Mammary epithelial cell (primary cell): ENCODE data around the gene PNPLA6.

Experiments
- CTCF ChIP-seq, 2 donors: IDR thresholded peaks in 1 of 2; conservative IDR thresholded peaks in 1 of 2; 2 replicates each; pipeline ENCODE4 v1.5.1; 2011 to 2012; ENCODE audit warnings: inconsistent platforms in 2 of 2, low read length in 2 of 2, mild to moderate bottlenecking in 2 of 2, control low read depth in 1 of 2, low read depth in 1 of 2; ENCODE audit not compliant: insufficient read depth in 1 of 2; ENCODE audit errors: extremely low read depth in 1 of 2
- EZH2 ChIP-seq: IDR thresholded peaks from 2 replicates; pipeline ENCODE4 v1.6.1; 2012; ENCODE audit warnings: low read length, inconsistent platforms, borderline replicate concordance

GRCh38 chr19:7497292-7497691 lies 38.2 kb upstream of the PNPLA6 start:
- TF ChIP-seq CTCF (conservative IDR thresholded peaks at IDR 0.05 in 1 of 2, IDR thresholded peaks at IDR 0.05 in 1 of 2; ENCODE audit: extremely low read depth in 1 of 2, insufficient read depth in 1 of 2, low read depth in 1 of 2, low read length in 2 of 2): no peak
- TF ChIP-seq EZH2: no peak
